Measurements from ENCODE around the gene MTERF1.
"Not testable (repeated sequence)": the region's sequence is repeated elsewhere in the genome, so short reads cannot be mapped to it uniquely, and the experiment has no call there.

Gene MTERF1, protein sequence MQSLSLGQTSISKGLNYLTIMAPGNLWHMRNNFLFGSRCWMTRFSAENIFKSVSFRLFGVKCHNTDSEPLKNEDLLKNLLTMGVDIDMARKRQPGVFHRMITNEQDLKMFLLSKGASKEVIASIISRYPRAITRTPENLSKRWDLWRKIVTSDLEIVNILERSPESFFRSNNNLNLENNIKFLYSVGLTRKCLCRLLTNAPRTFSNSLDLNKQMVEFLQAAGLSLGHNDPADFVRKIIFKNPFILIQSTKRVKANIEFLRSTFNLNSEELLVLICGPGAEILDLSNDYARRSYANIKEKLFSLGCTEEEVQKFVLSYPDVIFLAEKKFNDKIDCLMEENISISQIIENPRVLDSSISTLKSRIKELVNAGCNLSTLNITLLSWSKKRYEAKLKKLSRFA

DNA sequence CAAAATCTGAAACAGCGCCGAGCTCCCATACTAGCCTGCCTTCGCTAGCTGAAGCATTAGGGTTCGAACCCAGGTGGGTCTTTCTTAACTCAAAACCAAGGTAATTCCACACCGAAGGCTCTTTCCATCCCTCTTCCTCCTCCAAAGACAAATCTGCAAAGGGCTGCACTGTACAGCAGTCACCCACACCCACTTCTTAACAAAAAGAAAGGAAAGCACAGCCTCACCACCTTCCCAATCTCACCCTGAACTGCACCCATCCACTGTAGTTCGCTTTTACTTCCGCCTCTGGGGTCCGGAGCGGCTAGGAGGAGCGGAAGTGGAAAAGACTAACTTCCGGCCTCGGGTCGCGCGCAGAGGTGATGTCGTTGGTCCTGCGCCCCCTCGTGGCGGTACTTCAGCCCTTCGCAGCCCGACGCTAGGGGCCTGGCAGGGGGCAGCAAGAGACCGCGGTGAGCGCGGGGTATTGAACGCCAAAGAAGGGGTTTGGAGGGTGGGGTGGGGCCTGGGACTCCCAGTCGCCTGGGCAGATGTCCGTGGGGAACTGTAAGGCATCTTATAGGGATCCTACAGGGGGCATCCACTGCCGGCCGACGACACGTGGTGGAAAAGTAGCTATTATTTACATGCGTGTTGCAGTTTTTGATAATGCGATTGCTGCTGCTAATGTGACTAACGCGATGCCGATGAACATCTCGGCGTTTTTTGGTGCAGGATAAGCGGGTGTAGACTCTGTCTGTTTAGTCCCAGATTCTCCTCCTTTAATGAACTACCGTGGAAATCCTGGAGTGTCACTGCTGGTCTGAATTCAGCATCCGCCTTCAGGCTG, at the start of gene MTERF1:
Gene MTERF1 (minus strand): TSS at position 290 of the 829 bp plus-strand sequence. CDS start 619 bp downstream, outside the sequence.
- DNase-seq = peak; percentile 90 to 91

- no peak for DNase-seq
Observed at GRCh38 chr7:91929463-91929862, 49.0 kb upstream of the MTERF1 start.

DNA sequence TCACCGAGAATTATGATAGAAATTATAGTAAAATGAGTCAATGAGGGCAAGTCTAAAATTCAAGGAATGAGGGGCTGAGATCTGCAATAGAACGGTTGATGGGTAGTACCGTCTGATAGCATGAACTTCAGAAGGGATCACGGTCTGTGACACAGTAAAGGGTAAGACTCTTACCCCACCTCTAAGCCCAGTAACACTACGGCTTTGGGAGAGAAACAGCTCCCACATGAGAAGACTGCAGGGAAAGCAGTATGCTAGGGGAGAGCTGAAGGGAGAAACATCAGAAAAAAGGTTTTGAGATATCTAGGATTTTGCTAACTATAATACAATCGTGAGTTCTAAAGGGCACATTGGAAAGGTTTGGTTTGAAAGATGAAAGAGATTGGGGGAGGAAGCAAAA, 47.4 kb upstream of the MTERF1 start:
- no peak for DNase-seq

- DNase-seq = no peak
Observed at GRCh38 chr7:91922857-91923256, 42.4 kb upstream of the MTERF1 start.

GRCh38 chr7:91918356-91918755, 37.9 kb upstream of the MTERF1 start:
- no peak for DNase-seq

- DNase-seq = no peak
Observed at GRCh38 chr7:91916051-91916440, 35.5 kb upstream of the MTERF1 start.

DNA sequence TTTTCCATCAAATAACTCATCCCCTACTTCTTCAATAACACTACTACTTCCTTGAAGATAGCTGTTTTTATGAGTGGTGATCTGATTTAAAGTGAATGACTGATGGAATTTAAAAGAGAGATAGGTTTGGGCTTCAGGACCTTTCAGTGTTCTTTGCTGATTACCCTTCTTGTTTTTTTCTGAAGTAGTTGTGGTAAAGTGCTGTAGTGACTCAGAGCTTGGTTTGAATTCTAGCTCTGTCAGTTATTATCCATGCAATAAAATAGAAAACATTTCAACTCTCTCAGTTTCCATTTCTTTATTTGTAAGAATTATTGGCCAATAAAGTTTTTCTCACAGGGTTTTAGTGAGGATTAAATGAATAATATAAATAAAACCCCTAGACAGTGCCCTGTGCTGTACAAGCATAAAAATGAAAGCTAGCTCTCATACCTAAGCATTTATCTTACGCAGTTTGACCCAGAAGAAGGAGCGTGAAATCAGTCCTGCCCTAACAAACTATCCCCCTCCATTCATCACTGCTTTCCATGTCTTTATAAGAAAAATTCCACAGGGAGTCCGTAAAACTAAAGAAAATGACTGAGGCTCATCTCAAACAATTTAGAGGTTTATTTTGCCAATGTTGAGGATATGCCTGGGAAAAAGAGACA, 35.0 kb upstream of the MTERF1 start:
- no peak for DNase-seq

DNA sequence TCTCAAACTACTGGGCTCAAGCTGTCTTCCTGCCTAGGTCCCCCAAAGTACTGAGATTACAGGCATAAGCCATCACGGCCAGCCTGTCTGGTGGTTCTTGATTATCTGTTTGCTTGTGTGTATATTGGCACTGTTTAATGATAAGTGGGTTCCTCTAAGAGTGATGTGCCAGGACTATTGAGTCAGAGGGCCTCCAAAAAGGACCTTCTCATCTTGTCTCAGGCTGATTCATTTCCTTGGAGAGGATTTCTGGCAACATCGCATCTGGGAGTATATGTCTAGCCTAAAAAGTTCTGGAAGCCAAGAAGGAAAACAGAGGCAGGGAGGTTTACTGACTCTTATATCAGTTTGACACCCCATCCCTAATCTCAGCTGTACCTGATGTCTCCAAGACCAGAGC, 33.1 kb upstream of the MTERF1 start:
- DNase-seq = no peak

GRCh38 chr7:91912494-91912893, 32.0 kb upstream of the MTERF1 start:
- DNase-seq = no peak

DNA sequence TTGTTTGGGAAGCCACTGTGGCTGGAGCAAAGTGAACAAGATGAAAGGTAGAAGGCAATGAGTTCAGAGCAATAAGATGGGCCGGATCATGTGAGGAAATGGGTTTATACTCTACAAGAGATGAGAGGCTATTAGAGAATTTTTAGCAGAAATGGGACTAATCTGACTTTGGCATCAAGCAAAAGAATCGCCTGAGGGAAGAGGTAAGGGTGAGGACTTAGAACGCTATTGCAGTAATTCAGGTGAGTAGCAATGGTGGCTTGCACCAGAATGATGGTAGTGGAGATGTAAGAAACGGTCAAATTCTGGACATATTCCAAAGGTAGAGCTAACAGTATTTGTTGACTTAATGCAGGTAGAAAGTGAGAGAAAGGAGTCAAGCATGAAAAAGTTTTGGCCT, 30.6 kb upstream of the MTERF1 start:
- no peak for DNase-seq

- no peak for DNase-seq
Observed at GRCh38 chr7:91910171-91910570, 29.7 kb upstream of the MTERF1 start.

DNA sequence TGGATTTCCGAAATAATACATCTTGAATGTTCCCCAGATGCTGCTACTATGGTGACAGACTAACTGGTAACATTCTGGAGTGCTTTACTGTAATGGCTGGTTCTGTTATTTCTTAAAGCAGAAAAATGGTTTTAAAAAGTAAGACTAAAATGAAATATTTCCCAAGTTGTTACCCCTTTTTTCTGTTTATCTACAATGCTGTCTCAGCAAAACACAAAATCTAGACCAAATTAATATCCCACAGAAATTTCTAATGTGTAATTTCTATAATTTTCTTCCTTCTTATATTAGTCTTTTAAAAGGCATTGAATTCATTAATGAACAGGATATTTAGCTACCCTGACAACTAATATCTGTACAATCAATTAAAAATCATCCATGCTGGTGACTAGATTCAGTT, 19.1 kb upstream of the MTERF1 start:
- no peak for DNase-seq

- DNase-seq = no peak
Observed at GRCh38 chr7:91898240-91898992, 17.9 kb upstream of the MTERF1 start.

DNA sequence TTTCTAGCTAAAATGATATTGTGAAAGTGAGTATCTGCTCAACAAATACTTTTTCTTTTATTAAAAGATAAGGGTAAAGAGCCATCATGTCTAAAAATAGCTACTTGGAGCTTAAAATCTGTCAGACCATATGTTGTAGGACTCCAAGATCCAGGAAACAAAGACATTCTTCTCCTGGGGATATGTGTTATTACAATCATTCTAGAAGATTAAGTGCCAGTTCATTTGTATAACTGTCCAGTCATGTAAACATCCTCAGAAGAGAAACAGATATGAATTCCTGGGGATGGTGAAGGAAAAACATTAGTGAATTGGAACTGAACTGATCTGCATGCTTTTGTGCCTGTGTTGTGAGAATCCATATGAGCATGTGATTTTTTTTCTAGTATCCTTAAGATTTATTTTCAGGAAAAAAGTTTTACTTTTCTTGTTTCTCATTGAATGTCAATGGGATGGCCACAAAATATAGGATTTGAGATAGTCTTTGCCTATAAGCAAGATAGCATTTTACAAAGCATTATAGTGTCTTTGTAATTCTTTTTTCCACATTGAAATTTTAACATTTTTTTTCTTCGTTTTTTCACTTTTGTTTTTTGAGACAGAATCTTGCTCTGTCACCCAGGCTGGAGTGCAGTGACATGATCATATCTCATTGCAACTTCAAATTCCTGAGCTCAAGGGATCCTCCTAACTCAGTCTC, 14.4 kb upstream of the MTERF1 start:
- DNase-seq = no peak

DNA sequence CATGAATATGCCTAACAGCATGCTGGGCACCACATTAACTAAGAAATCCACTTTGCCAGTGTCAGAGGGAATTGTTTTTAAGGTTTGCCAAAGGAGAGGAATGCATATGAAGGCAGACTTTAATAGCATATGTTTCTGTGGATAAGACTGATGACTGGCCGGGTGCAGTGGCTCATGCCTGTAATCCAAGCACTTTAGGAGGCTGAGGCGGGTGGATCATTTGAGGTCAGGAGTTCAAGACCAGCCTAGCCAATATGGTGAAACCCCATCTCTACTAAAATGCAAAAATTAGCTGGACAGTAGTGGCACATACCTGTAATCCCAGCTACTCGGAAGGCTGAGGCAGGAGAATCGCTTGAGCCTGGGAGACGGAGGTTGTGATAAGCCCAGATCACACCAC, 13.2 kb upstream of the MTERF1 start:
- not testable (repeated sequence) for DNase-seq

DNA sequence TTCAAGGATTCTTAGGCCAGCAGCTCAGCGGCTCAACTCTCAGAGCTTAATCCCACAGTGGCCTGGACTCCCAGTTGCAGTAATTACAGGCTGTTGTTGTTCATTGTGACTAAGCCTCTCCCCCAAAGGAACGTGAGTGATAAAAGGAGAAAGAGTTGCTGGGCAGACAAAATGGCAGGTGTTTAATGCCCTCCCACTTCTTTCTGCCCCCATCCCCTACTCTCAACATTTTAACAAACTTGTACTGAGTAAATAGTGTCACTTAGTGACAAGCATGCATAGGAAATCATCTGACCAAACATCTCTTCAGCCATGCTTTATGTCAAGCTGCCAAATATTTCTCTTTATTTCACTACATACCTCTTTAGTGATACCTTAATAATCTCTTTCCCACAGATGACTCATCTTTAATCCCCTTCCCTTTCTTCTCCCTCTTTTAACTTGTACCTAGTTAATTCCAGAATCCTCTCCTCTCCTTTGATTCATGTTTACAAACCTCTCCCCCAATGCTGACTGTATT, 12.4 kb upstream of the MTERF1 start:
- DNase-seq = no peak

- no peak for DNase-seq
Observed at GRCh38 chr7:91892099-91892705, 11.7 kb upstream of the MTERF1 start.

GRCh38 chr7:91888271-91889175, 8.0 kb upstream of the MTERF1 start:
- DNase-seq = not testable (repeated sequence)

DNA sequence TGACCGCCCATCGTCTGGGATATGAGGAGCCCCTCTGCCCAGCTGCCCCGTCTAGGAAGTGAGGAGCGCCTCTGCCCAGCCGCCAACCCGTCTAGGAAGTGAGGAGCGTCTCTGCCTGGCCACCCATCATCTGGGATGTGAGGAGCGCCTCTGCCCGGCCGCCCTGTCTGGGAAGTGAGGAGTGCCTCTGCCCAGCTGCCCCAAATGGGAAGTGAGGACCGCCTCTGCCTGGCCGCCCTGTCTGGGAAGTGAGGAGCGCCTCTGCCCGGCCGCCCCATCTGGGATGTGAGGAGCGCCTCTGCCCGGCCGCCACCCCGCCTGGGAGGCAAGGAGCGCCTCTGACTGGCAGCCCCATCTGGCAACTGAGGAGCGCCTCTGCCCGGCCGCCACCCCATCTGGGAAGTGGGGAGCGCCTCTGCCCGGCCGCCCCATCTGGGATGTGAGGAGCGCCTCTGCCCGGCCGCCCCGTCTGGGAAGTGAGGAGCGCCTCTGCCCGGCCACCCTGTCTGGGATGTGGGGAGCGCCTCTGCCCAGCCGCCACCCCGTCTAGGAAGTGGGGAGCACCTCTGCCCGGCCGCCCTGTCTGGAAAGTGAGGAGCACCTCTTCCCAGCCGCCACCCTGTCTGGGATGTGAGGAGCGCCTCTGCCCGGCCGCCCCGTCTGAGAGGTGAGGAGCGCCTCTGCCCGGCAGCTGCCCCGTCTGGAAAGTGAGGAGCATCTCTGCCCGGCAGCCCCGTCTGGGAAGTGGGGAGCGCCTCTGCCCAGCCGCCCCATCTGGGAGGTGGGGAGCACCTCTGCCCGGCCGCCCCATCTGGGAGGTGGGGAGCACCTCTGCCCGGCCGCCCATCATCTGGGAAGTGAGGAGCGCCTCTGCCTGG, 7.1 kb upstream of the MTERF1 start:
- not testable (repeated sequence) for DNase-seq
